ENCODE results near the gene SNX30. TPM values are rescaled to one million over a fixed set of nuclear protein-coding genes. Genes with fewer than 3 reads are reported as not detected.
A peak's percentile ranks its signal among the peaks of the same experiment; 100 is the strongest.

Gene SNX30
- polyA plus RNA-seq, 1 of the 3 experiments (the other 2 are of a cell fraction): 2.7 TPM

- Histone ChIP-seq H3K4me1 (ENCODE audit: control insufficient read depth in 1 of 2, insufficient read depth in 2 of 2, low read depth in 1 of 2, low read length in 1 of 2) (peaks cover 6 to 13% of the 10 kb centered on the region in 2 experiments; a peak in 3 of 4 replicates), H3K27ac (ENCODE audit: low read depth in 2 of 2, low read length in 1 of 2) (0 out of 4 replicates have a peak overlapping the region, but pooled peaks of 1 of the 2 experiments have one; percentile 2), H2AFZ (ENCODE audit: low read depth) (no peak overlapping the region), H3F3A (replicated peaks; ENCODE audit: insufficient read depth) (peaks cover 22% of the 10 kb centered on the region), H3K27me3 (ENCODE audit: insufficient read depth) (no peaks in the 10 kb centered on the region), H3K79me2 (ENCODE audit: insufficient read depth) (peaks cover 27% of the 10 kb centered on the region), H3K36me3 (replicated peaks in 1 of 2; ENCODE audit: control insufficient read depth in 1 of 2, insufficient read depth in 2 of 2, low read length in 1 of 2) (no peaks in the 10 kb centered on the region), H3K4me3 (ENCODE audit: low read depth in 2 of 2, low read length in 1 of 2) (no peak overlapping the region), H3K9me2 (no peaks in the 10 kb centered on the region), H3K4me2 (no peak overlapping the region), H4K20me1 (ENCODE audit: insufficient read depth) (no peaks in the 10 kb centered on the region), H3K9ac (no peak overlapping the region), H3K9me3 (no peaks in the 10 kb centered on the region)
- no peak for DNase-seq
- 87% methylated on average over 5 of the region's 5 CpGs for WGBS (ENCODE audit: low lambda C conversion rate)
- CTCF ChIA-PET: no interaction called here
- TF ChIP-seq EP300 (IDR thresholded peaks at IDR 0.05; ENCODE audit: borderline replicate concordance in 1 of 2, low read depth in 1 of 2, low read length in 1 of 2) (no peak), RXRA (IDR thresholded peaks at IDR 0.05; ENCODE audit: borderline replicate concordance, low read depth) (no peak), REST (IDR thresholded peaks at IDR 0.05; ENCODE audit: low read depth, low read length) (no peak), FOXJ3 (CRISPR knock-in tag; IDR thresholded peaks at IDR 0.05) (no peak), FOXM1 (IDR thresholded peaks at IDR 0.05; ENCODE audit: low read depth) (no peak), SMC3 (IDR thresholded peaks at IDR 0.05; ENCODE audit: low read depth, low read length) (no peak)
- POLR2A ChIA-PET: no interaction called here
Observed at GRCh38 chr9:112755016-112755427, 4.5 kb downstream of the SNX30 start.

GRCh38 chr9:112755675-112756074 lies 5.1 kb downstream of the SNX30 start:
- DNase-seq: no peak
- Histone ChIP-seq H3K9ac (no peak overlapping the region), H3K79me2 (ENCODE audit: insufficient read depth) (peaks cover 30% of the 10 kb centered on the region), H3K27ac (ENCODE audit: low read depth in 2 of 2, low read length in 1 of 2) (no peak overlapping the region), H3K4me2 (no peak overlapping the region), H3K36me3 (replicated peaks in 1 of 2; ENCODE audit: control insufficient read depth in 1 of 2, insufficient read depth in 2 of 2, low read length in 1 of 2) (no peaks in the 10 kb centered on the region), H3F3A (replicated peaks; ENCODE audit: insufficient read depth) (peaks cover 22% of the 10 kb centered on the region), H4K20me1 (ENCODE audit: insufficient read depth) (no peaks in the 10 kb centered on the region), H3K4me1 (ENCODE audit: control insufficient read depth in 1 of 2, insufficient read depth in 2 of 2, low read depth in 1 of 2, low read length in 1 of 2) (peaks cover 6 to 13% of the 10 kb centered on the region in 2 experiments; a peak in 3 of 4 replicates), H3K9me2 (no peaks in the 10 kb centered on the region), H2AFZ (ENCODE audit: low read depth) (no peak overlapping the region), H3K27me3 (ENCODE audit: insufficient read depth) (no peaks in the 10 kb centered on the region), H3K4me3 (ENCODE audit: low read depth in 2 of 2, low read length in 1 of 2) (no peak overlapping the region), H3K9me3 (no peaks in the 10 kb centered on the region)
- ChIA-PET CTCF (no interaction called here), POLR2A (no interaction called here)
- TF ChIP-seq USF2 (IDR thresholded peaks at IDR 0.05; ENCODE audit: borderline replicate concordance, low read depth, low read length): no peak
- TF ChIP-seq EZH2phosphoT487 (IDR thresholded peaks at IDR 0.05; ENCODE audit: borderline replicate concordance, low read depth): no peak
- no peak for TF ChIP-seq TAF1 (IDR thresholded peaks at IDR 0.05; ENCODE audit: borderline replicate concordance, low read depth, low read length)
- TF ChIP-seq ZBTB33 (IDR thresholded peaks at IDR 0.05; ENCODE audit: borderline replicate concordance, low read depth): no peak
- TF ChIP-seq RAD21 (IDR thresholded peaks at IDR 0.05; ENCODE audit: low read length): no peak
- no peak for TF ChIP-seq GATA2 (CRISPR knock-in tag; IDR thresholded peaks at IDR 0.05)
- TF ChIP-seq CTCF (IDR thresholded peaks at IDR 0.05): no peak
- TF ChIP-seq RCOR1 (IDR thresholded peaks at IDR 0.05; ENCODE audit: low read length): no peak
- no peak for TF ChIP-seq PBX3 (IDR thresholded peaks at IDR 0.05)
- no peak for TF ChIP-seq FOXM1 (IDR thresholded peaks at IDR 0.05; ENCODE audit: low read depth)
- no peak for TF ChIP-seq JUND (IDR thresholded peaks at IDR 0.05)
- no peak for TF ChIP-seq SMC3 (IDR thresholded peaks at IDR 0.05; ENCODE audit: low read depth, low read length)
- no peak for TF ChIP-seq MAX (IDR thresholded peaks at IDR 0.05; ENCODE audit: low read depth)
- TF ChIP-seq YY1 (IDR thresholded peaks at IDR 0.05; ENCODE audit: low read depth): no peak
- TF ChIP-seq EP300 (IDR thresholded peaks at IDR 0.05; ENCODE audit: borderline replicate concordance in 1 of 2, low read depth in 1 of 2, low read length in 1 of 2): no peak
- 96% methylated on average over 4 of the region's 4 CpGs for WGBS (ENCODE audit: low lambda C conversion rate)

All from SK-N-SH (cell line).